HG03442 (cell line): ENCODE results near the gene CARD19.
A peak's percentile ranks its signal among the peaks of the same experiment; 100 is the strongest.

Experiments
- ATAC-seq: cut with Tn5 transposase; IDR thresholded peaks from one replicate; pipeline ENCODE4 v1.9.1; 2021; ENCODE audit warnings: mild to moderate bottlenecking, moderate library complexity; ENCODE audit not compliant: unreplicated experiment

The CARD19 gene

GRCh38 chr9:93061791-93062763 lies 33.9 kb upstream of the CARD19 start:
- ATAC-seq, result peak; percentile 30

- ATAC-seq, result peak; percentile 88
Measured at GRCh38 chr9:93064392-93065134, 31.5 kb upstream of the CARD19 start.

- no peak for ATAC-seq
Measured at GRCh38 chr9:93065135-93065720, 30.8 kb upstream of the CARD19 start.

GRCh38 chr9:93066978-93067603 lies 28.9 kb upstream of the CARD19 start:
- no peak for ATAC-seq

GRCh38 chr9:93068956-93069355 lies 27.1 kb upstream of the CARD19 start:
- no peak for ATAC-seq

- no peak for ATAC-seq
Measured at GRCh38 chr9:93071464-93071863, 24.6 kb upstream of the CARD19 start.

GRCh38 chr9:93072383-93072795 lies 23.6 kb upstream of the CARD19 start:
- ATAC-seq, result no peak

- no peak for ATAC-seq
Measured at GRCh38 chr9:93076101-93076791, 19.8 kb upstream of the CARD19 start.

- ATAC-seq, result no peak
Measured at GRCh38 chr9:93076792-93077128, 19.3 kb upstream of the CARD19 start.

GRCh38 chr9:93077367-93077766 lies 18.6 kb upstream of the CARD19 start:
- no peak for ATAC-seq

GRCh38 chr9:93077811-93078210 lies 18.2 kb upstream of the CARD19 start:
- no peak for ATAC-seq

- no peak for ATAC-seq
Measured at GRCh38 chr9:93079371-93079770, 16.6 kb upstream of the CARD19 start.

GRCh38 chr9:93080406-93080805 lies 15.6 kb upstream of the CARD19 start:
- ATAC-seq, result no peak

- no peak for ATAC-seq
Measured at GRCh38 chr9:93081081-93081529, 14.9 kb upstream of the CARD19 start.

GRCh38 chr9:93081931-93082330 lies 14.1 kb upstream of the CARD19 start:
- no peak for ATAC-seq

GRCh38 chr9:93082841-93083411 lies 13.1 kb upstream of the CARD19 start:
- ATAC-seq, result no peak

GRCh38 chr9:93083592-93084470 lies 12.2 kb upstream of the CARD19 start:
- ATAC-seq, result no peak

GRCh38 chr9:93084471-93084881 lies 11.5 kb upstream of the CARD19 start:
- no peak for ATAC-seq

GRCh38 chr9:93085676-93086075 lies 10.3 kb upstream of the CARD19 start:
- ATAC-seq, result no peak
